Suprapubic skin (tissue), 4 donors: Measurements from ENCODE around the gene COPS3. TPM values are rescaled to one million over a fixed set of nuclear protein-coding genes. Genes with fewer than 3 reads are reported as not detected.

Experiments
- DNase-seq, 2 donors: peaks; one replicate each; pipeline ENCODE4 v3.0.0-alpha.2; 2019; ENCODE audit warnings: low spot score in 2 of 2
- H3K27ac ChIP-seq: fragments of 200-600 bp; sonication (generic); one replicate; pipeline ENCODE4 v1.5.1; 2019
- H3K27me3 ChIP-seq: fragments of 200-600 bp; sonication (generic); one replicate; pipeline ENCODE4 v1.5.1; 2019
- H3K36me3 ChIP-seq: fragments of 200-600 bp; sonication (generic); one replicate; pipeline ENCODE4 v1.5.1; 2019
- H3K4me1 ChIP-seq: fragments of 200-600 bp; sonication (generic); one replicate; pipeline ENCODE4 v1.5.1; 2019
- H3K4me3 ChIP-seq: fragments of 200-600 bp; sonication (generic); one replicate; pipeline ENCODE4 v1.5.1; 2019; ENCODE audit warnings: mild to moderate bottlenecking
- H3K9me3 ChIP-seq: fragments of 200-600 bp; sonication (generic); one replicate; pipeline ENCODE4 v1.5.1; 2019
- CTCF ChIP-seq, 2 donors: fragments of 200-600 bp in 1 of 2; fragments of 450-650 bp in 1 of 2; sonication (generic) in 1 of 2; IDR thresholded peaks; one replicate each; pipeline ENCODE4 v1.5.1; 2016 to 2019; ENCODE audit warnings: antibody characterized with exemption in 2 of 2, mild to moderate bottlenecking in 1 of 2, moderate library complexity in 1 of 2
- EP300 ChIP-seq: sonication (generic); formaldehyde crosslinking; IDR thresholded peaks from one replicate; pipeline ENCODE4 v1.6.1; 2017; ENCODE audit warnings: antibody characterized with exemption
- POLR2A ChIP-seq, 2 donors: fragments of 450-650 bp; IDR thresholded peaks; one replicate each; pipeline ENCODE4 v1.6.1; 2017; ENCODE audit warnings: antibody characterized with exemption in 2 of 2, mild to moderate bottlenecking in 2 of 2, moderate library complexity in 2 of 2
- POLR2AphosphoS5 ChIP-seq, 3 donors: sonication (generic); formaldehyde crosslinking; IDR thresholded peaks; one replicate each; pipeline ENCODE4 v1.6.1; 2017; ENCODE audit warnings: antibody characterized with exemption in 3 of 3
- WGBS: methylation state at CpG from one replicate; pipeline ENCODE4 v1.1.5; 2018; 5-methylcytosine and 5-hydroxymethylcytosine counted together
- total RNA-seq, 4 donors: library from RNA; depleted of rRNA; stranded (reverse); fragments of >200 nt; gene quantifications; one replicate each; pipeline ENCODE4 v1.1.0, GENCODE V29; 2016

The COPS3 gene
- total RNA-seq, 4 donors from 2014 or later, result 55.0 to 77.3 (median 59.4) TPM

- H3K9me3 ChIP-seq, result no peaks in the 10 kb centered on the region
- WGBS, result 83% methylated on average over 11 of the region's 15 CpGs
- H3K4me1 ChIP-seq, result peaks cover 48% of the 10 kb centered on the region
- TF ChIP-seq CTCF (IDR thresholded peaks at IDR 0.05) (no peak), POLR2AphosphoS5 (IDR thresholded peaks at IDR 0.05) (no peak), POLR2A (IDR thresholded peaks at IDR 0.05) (no peak), EP300 (no peak)
- H3K27ac ChIP-seq, result no peak overlapping the region
- no peaks in the 10 kb centered on the region for H3K36me3 ChIP-seq
- no peak for DNase-seq
- H3K4me3 ChIP-seq, result no peak overlapping the region
- no peaks in the 10 kb centered on the region for H3K27me3 ChIP-seq
These were observed 77.8 kb downstream of the COPS3 start for GRCh38 chr17:17203173-17203730.

GRCh38 chr17:17201907-17202306 lies 79.1 kb downstream of the COPS3 start:
- H3K36me3 ChIP-seq, result no peaks in the 10 kb centered on the region
- no peaks in the 10 kb centered on the region for H3K9me3 ChIP-seq
- peaks cover 42% of the 10 kb centered on the region for H3K4me1 ChIP-seq
- no peak overlapping the region for H3K27ac ChIP-seq
- TF ChIP-seq POLR2A (IDR thresholded peaks at IDR 0.05) (no peak), POLR2AphosphoS5 (IDR thresholded peaks at IDR 0.05) (no peak), CTCF (IDR thresholded peaks at IDR 0.05) (no peak), EP300 (no peak)
- no peak overlapping the region for H3K4me3 ChIP-seq
- H3K27me3 ChIP-seq, result no peaks in the 10 kb centered on the region
- 89% methylated on average over 8 of the region's 8 CpGs for WGBS
- no peak for DNase-seq

- DNase-seq, result no peak
- Histone ChIP-seq H3K27me3 (no peaks in the 10 kb centered on the region), H3K4me1 (peaks cover 36% of the 10 kb centered on the region), H3K4me3 (no peak overlapping the region), H3K36me3 (no peaks in the 10 kb centered on the region), H3K27ac (no peak overlapping the region), H3K9me3 (no peaks in the 10 kb centered on the region)
- TF ChIP-seq EP300, result no peak
- TF ChIP-seq CTCF (IDR thresholded peaks at IDR 0.05), result no peak
- TF ChIP-seq POLR2AphosphoS5 (IDR thresholded peaks at IDR 0.05), result no peak
- TF ChIP-seq POLR2A (IDR thresholded peaks at IDR 0.05), result no peak
- WGBS, result 81% methylated on average over 10 of the region's 10 CpGs
These were observed 79.8 kb downstream of the COPS3 start for GRCh38 chr17:17201271-17201670.

GRCh38 chr17:17200831-17201230 lies 80.2 kb downstream of the COPS3 start:
- H3K4me3 ChIP-seq, result no peak overlapping the region
- H3K27me3 ChIP-seq, result no peaks in the 10 kb centered on the region
- WGBS, result 65% methylated on average over 5 of the region's 5 CpGs
- no peaks in the 10 kb centered on the region for H3K36me3 ChIP-seq
- TF ChIP-seq CTCF (IDR thresholded peaks at IDR 0.05) (no peak), POLR2AphosphoS5 (IDR thresholded peaks at IDR 0.05) (no peak), EP300 (no peak)
- no peaks in the 10 kb centered on the region for H3K9me3 ChIP-seq
- H3K27ac ChIP-seq, result no peak overlapping the region
- no peak for DNase-seq
- H3K4me1 ChIP-seq, result peaks cover 31% of the 10 kb centered on the region

GRCh38 chr17:17200311-17200710 lies 80.7 kb downstream of the COPS3 start:
- TF ChIP-seq EP300 (no peak), POLR2A (IDR thresholded peaks at IDR 0.05) (no peak), CTCF (IDR thresholded peaks at IDR 0.05) (no peak), POLR2AphosphoS5 (IDR thresholded peaks at IDR 0.05) (no peak)
- 66% methylated on average over 7 of the region's 7 CpGs for WGBS
- Histone ChIP-seq H3K27ac (no peak overlapping the region), H3K36me3 (no peaks in the 10 kb centered on the region), H3K4me3 (no peak overlapping the region), H3K4me1 (peaks cover 26% of the 10 kb centered on the region), H3K9me3 (no peaks in the 10 kb centered on the region), H3K27me3 (no peaks in the 10 kb centered on the region)
- no peak for DNase-seq
